ENCODE data around the gene MAP3K21. TPM values are rescaled to one million over a fixed set of nuclear protein-coding genes. Genes with fewer than 3 reads are reported as not detected.

Gene MAP3K21
- total and polyA plus RNA-seq, 2 experiments from 2014 or later, result 0.70 to 2.9 TPM

DNA sequence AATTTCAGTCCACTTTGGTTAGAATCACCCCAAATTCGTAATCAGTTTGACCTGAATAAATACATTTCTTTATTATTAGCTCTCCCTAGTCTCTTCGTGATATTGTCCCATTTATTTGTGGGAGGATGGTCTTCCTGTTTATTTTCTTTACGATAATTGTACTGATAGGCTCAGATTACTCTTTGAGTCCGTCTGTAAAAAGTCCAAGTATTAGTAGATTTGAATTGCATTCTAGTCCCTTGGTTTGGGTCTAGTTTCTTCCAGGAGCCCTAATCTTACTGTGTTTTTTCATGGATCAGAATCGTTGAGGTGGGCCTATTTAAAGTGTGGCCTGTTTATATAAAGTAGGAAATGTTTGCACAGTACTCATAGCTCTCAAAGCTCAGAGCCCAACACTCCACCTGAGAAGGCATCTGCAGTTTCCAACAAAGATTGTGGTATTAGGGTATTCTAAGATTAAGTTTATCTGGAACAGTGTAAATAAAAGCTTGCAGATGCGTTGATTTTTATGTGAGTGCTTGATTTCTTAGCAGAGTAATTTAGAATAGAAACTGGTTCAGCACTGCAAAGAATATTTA, 33.1 kb downstream of the MAP3K21 start:
- H3K27ac ChIP-seq, result no peak overlapping the region
- no peaks in the 10 kb centered on the region for H3K36me3 ChIP-seq
- DNase-seq (ENCODE audit: low read depth in 1 of 2, low spot score in 1 of 2), result no peak
- H3K4me1 ChIP-seq (ENCODE audit: low read depth), result no peaks in the 10 kb centered on the region
- no peaks in the 10 kb centered on the region for H3K9me3 ChIP-seq (ENCODE audit: low read depth)
- no peak overlapping the region for H3K4me3 ChIP-seq
- no peaks in the 10 kb centered on the region for H3K27me3 ChIP-seq
- TF ChIP-seq, protein P1, sequence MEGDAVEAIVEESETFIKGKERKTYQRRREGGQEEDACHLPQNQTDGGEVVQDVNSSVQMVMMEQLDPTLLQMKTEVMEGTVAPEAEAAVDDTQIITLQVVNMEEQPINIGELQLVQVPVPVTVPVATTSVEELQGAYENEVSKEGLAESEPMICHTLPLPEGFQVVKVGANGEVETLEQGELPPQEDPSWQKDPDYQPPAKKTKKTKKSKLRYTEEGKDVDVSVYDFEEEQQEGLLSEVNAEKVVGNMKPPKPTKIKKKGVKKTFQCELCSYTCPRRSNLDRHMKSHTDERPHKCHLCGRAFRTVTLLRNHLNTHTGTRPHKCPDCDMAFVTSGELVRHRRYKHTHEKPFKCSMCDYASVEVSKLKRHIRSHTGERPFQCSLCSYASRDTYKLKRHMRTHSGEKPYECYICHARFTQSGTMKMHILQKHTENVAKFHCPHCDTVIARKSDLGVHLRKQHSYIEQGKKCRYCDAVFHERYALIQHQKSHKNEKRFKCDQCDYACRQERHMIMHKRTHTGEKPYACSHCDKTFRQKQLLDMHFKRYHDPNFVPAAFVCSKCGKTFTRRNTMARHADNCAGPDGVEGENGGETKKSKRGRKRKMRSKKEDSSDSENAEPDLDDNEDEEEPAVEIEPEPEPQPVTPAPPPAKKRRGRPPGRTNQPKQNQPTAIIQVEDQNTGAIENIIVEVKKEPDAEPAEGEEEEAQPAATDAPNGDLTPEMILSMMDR (IDR thresholded peaks at IDR 0.05; ENCODE audit: low read depth, low read length), result no peak

DNA sequence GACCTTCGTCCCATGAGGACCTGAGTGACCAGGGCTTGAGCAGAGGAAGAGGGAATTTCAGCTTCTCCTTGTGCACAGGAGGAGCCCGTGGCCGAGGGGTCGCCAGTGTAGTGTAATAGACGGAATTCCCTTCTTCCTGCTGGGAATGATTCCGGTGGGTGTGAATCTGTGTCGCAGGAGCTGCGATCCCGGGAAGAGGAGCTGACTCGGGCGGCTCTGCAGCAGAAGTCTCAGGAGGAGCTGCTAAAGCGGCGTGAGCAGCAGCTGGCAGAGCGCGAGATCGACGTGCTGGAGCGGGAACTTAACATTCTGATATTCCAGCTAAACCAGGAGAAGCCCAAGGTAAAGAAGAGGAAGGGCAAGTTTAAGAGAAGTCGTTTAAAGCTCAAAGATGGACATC, 34.4 kb downstream of the MAP3K21 start:
- Histone ChIP-seq H3K9me3 (ENCODE audit: low read depth) (no peaks in the 10 kb centered on the region), H3K27ac (no peak overlapping the region), H3K4me1 (ENCODE audit: low read depth) (no peaks in the 10 kb centered on the region), H3K4me3 (no peak overlapping the region), H3K27me3 (no peaks in the 10 kb centered on the region), H3K36me3 (no peaks in the 10 kb centered on the region)
- TF ChIP-seq, protein P1 (IDR thresholded peaks at IDR 0.05; ENCODE audit: low read depth, low read length), result no peak
- DNase-seq (ENCODE audit: low read depth in 1 of 2, low spot score in 1 of 2), result no peak

DNA sequence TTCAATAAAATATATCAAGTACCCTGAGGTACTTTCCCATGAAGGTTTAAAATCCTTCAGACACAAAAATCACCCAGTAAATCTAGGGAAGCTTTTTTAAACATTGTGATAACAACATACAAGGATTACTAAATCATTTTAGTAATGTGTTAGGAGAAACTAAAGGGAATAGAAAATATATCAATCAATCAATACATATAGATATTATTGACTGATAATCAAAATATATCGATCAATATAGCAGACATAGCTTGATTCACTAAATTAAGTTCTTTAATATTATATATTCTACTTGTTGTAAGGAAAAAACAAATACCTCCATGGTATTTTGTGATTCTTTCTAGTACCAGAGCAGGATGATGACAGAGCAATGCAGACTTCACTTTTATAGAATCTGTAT, 35.2 kb downstream of the MAP3K21 start:
- DNase-seq (ENCODE audit: low read depth in 1 of 2, low spot score in 1 of 2), result no peak
- Histone ChIP-seq H3K4me3 (no peak overlapping the region), H3K4me1 (ENCODE audit: low read depth) (no peaks in the 10 kb centered on the region), H3K27me3 (no peaks in the 10 kb centered on the region), H3K36me3 (no peaks in the 10 kb centered on the region), H3K27ac (no peak overlapping the region), H3K9me3 (ENCODE audit: low read depth) (no peaks in the 10 kb centered on the region)
- TF ChIP-seq, protein P1 (IDR thresholded peaks at IDR 0.05; ENCODE audit: low read depth, low read length), result no peak

DNA sequence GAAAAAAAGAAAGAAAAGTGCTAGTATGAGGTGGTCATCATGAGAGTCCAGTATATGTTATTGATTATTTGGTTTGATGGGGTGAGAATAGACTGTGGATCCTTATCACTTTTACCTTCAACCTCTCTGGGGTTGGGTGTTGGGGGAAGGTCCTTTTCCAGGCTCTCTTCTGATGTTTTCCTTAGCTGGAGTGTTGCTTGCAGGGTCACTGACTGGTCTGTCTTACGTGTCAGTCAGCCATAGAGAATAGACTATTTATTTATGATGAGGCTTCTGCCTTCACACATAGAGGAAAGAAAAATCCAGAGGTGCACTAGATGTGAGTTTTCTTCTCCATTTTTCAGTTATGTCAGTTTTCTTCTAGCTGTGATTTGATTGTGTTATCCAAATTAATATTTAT, 36.5 kb downstream of the MAP3K21 start:
- TF ChIP-seq, protein P1 (IDR thresholded peaks at IDR 0.05; ENCODE audit: low read depth, low read length), result no peak
- H3K27me3 ChIP-seq, result no peaks in the 10 kb centered on the region
- DNase-seq (ENCODE audit: low read depth in 1 of 2, low spot score in 1 of 2), result no peak

DNA sequence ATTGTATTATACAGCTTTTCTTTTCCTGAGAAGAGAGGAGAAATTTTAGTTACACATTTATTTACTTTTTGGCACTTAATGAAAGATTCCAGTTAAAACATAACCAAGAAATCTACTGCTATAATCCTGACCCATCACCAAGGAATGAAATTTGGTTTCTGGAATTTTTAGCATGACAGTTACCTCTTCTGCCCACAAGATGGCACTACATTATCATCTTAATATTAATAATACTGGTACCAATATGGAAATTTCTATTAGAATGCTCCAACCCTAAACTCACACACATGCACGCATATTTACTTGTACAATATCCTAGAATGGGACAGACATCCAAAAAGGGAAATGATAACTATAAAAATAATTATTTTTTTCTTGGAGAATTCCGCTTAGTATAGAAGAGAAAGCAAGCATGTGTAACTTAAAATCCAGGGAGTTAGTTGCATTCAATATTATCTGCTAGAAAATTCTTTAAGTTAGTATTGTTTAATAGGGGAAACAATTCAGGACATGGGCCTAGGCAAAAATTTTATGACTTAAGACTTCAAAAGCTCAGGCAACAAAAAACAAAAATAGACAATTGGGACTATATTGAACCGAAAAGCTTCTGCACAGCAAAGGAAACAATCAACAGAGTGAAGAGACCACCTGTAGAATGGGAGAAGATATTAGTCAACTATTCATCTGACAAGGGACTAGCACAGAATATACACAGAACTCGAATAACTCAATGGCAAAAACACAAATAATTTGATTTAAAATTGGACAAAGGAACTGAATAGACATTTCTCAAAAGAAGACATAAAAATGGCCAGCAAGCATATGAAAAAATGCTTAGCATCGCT, 37.4 kb downstream of the MAP3K21 start:
- no peaks in the 10 kb centered on the region for H3K27me3 ChIP-seq
- H3K4me3 ChIP-seq, result no peak overlapping the region
- no peaks in the 10 kb centered on the region for H3K36me3 ChIP-seq
- no peak overlapping the region for H3K27ac ChIP-seq
- peak; percentile 10 to 48 for DNase-seq (ENCODE audit: low read depth in 1 of 2, low spot score in 1 of 2)
- H3K9me3 ChIP-seq (ENCODE audit: low read depth), result no peaks in the 10 kb centered on the region
- TF ChIP-seq, protein P1 (IDR thresholded peaks at IDR 0.05; ENCODE audit: low read depth, low read length), result peak; percentile 78
- H3K4me1 ChIP-seq (ENCODE audit: low read depth), result no peaks in the 10 kb centered on the region

More for the DNA sequence above, 36.5 kb downstream of the MAP3K21 start:
- no peaks in the 10 kb centered on the region for H3K36me3 ChIP-seq
- H3K4me3 ChIP-seq, result no peak overlapping the region
- no peak overlapping the region for H3K27ac ChIP-seq
- H3K4me1 ChIP-seq (ENCODE audit: low read depth), result no peaks in the 10 kb centered on the region
- H3K9me3 ChIP-seq (ENCODE audit: low read depth), result no peaks in the 10 kb centered on the region
